Left hindlimb (tissue), 1 donor: Measurements from ENCODE around the gene SPATA31A6.
"Not testable (repeated sequence)": the region's sequence is repeated elsewhere in the genome, so short reads cannot be mapped to it uniquely, and the experiment has no call there.

ENCODE experiments used
- DNase-seq: peaks from one replicate; pipeline ENCODE4 v3.0.0-alpha.2; 2018

Gene SPATA31A6

GRCh38 chr9:42183359-42183758, at the start of gene SPATA31A6:
Gene SPATA31A6 (plus strand): TSS chr9:42183659. CDS start chr9:42183688, 29 bp downstream.
- not testable (repeated sequence) for DNase-seq

- not testable (repeated sequence) for DNase-seq
Measured at GRCh38 chr9:42160299-42160698, 23.2 kb upstream of the SPATA31A6 start.

GRCh38 chr9:42219861-42220260, 36.4 kb downstream of the SPATA31A6 start:
- DNase-seq = not testable (repeated sequence)

DNA sequence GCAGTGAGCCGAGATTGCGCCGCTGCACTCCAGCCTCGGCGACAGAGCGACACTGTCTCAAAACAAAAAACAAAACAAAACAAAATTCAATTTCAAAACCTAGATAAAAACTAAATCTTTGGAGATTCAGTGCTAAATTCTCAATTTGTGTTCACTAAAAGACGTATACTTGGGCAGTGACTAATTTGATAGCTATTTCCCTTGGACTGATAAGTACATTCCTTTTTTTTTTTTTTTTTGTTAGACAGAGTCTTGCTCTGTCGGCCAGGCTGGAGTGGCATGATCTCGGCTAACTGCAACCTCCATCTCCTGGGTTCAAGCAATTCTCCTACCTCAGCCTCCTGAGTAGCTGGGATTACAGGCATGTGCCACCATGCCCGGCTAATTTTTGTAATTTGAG, 39.8 kb downstream of the SPATA31A6 start:
- not testable (repeated sequence) for DNase-seq

DNA sequence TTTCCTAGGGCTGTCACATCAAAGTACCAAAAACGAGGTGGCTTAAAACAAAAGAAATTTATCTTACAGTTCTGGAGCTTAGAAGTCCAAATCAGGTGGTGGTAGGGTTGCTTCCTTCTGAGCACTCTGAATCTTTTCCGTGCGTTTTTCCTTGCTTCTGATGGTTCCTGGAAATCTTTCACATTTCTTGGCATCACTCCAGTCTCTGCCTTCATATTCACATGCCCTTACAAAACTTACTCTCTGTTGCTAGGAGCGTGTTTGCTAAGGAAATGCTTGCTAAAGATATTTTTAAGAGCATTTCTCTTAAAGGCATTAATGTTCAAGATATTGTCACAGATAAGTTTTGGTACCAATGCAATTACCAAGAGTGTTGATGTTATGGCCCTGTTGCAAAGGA, 49.6 kb downstream of the SPATA31A6 start:
- not testable (repeated sequence) for DNase-seq

DNA sequence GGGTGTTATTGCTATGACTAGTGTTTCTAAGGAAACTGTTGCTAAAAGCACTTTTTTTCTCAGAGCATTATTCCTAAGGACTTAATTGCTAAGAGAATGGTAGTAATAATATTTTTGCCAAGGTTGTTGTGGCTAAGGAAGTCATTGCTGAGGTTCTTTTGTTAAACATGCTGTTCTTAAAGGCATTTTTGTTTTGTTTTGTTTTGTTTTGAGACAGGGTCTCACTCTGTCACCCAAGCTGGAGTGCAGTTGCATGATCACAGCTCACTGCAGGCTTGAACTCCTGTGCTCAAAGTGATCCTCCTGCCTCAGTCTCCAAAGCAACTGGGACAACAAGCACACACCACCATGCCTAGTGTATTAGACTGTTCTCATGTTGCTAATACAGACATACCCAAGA, 51.2 kb downstream of the SPATA31A6 start:
- not testable (repeated sequence) for DNase-seq

DNA sequence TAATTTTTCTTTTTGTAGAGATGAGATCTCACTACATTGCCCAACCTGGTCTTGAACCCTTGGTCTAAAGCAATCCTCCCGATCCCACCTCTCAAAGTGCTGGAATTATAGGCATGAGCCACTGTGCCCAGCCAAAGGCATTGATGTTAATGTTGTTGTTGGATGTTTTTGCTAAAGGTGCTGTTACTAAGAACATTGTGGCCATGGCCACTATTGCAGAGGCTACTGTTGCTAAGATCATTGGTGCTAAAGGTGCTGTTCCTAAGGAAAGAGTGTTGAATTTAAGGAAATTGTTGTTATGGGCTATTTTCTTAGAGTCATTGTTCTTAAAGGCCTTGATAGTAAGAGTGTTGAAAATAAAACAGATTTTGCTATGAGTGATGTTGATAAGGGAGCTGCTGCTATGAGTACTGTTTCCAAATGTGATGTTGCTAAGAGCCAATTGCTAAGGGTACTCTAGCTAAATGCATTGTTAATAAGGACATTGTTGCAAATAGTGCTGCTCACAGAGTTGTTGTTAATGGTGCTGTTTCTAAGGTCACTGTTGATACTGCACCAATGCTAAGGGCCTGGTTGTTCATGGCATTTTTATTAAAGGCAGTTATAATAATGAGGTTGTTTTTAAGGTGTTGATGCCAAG, 52.0 kb downstream of the SPATA31A6 start:
- DNase-seq = not testable (repeated sequence)

- DNase-seq = not testable (repeated sequence)
Measured at GRCh38 chr9:42236097-42236496, 52.6 kb downstream of the SPATA31A6 start.

DNA sequence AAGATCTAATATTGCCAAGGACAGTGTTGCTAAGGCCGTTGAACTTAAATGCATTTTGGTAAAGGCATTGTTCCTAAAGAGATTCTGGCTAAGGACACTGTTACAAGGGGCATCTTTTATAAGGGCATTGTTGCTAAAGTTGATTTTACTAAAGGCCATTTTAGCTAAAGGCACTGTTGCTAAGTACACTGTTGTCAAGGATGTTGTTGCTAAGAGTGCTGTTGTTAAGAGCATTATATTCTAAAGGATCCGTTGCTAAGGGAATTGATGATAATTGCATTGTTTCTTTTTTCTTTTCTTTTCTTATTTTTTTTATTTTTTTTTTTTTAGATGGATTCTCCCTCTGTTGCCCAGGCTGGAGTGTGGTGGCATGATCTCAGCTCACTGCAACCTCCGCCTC, 53.9 kb downstream of the SPATA31A6 start:
- DNase-seq = not testable (repeated sequence)

GRCh38 chr9:42238862-42239261, 55.4 kb downstream of the SPATA31A6 start:
- not testable (repeated sequence) for DNase-seq
